ENCODE data around the gene VCAN.

GRCh38 chr5:83490203-83490602, 18.7 kb downstream of the VCAN start:
- TF ChIP-seq, protein P1, sequence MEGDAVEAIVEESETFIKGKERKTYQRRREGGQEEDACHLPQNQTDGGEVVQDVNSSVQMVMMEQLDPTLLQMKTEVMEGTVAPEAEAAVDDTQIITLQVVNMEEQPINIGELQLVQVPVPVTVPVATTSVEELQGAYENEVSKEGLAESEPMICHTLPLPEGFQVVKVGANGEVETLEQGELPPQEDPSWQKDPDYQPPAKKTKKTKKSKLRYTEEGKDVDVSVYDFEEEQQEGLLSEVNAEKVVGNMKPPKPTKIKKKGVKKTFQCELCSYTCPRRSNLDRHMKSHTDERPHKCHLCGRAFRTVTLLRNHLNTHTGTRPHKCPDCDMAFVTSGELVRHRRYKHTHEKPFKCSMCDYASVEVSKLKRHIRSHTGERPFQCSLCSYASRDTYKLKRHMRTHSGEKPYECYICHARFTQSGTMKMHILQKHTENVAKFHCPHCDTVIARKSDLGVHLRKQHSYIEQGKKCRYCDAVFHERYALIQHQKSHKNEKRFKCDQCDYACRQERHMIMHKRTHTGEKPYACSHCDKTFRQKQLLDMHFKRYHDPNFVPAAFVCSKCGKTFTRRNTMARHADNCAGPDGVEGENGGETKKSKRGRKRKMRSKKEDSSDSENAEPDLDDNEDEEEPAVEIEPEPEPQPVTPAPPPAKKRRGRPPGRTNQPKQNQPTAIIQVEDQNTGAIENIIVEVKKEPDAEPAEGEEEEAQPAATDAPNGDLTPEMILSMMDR (IDR thresholded peaks at IDR 0.05; ENCODE audit: poor library complexity, severe bottlenecking) = no peak
- TF ChIP-seq REST (IDR thresholded peaks at IDR 0.05; ENCODE audit: borderline replicate concordance) (no peak), POLR2AphosphoS5 (IDR thresholded peaks at IDR 0.05) (peak; percentile 39), EZH2 (IDR thresholded peaks at IDR 0.05; ENCODE audit: borderline replicate concordance, insufficient read depth, low read length, poor library complexity, severe bottlenecking) (no peak)

Data from neural cell (in vitro differentiated cells).